HG03521 (cell line): ENCODE data around the gene GPALPP1.
"Not testable (repeated sequence)": the region's sequence is repeated elsewhere in the genome, so short reads cannot be mapped to it uniquely, and the experiment has no call there.

Experiments
- ATAC-seq: cut with Tn5 transposase; IDR thresholded peaks from one replicate; pipeline ENCODE4 v1.9.1; 2021; ENCODE audit warnings: mild to moderate bottlenecking, moderate library complexity; ENCODE audit not compliant: unreplicated experiment

The GPALPP1 gene

GRCh38 chr13:45060062-45060461 lies 70.7 kb downstream of the GPALPP1 start:
- no peak for ATAC-seq

GRCh38 chr13:45063261-45063860 lies 74.0 kb downstream of the GPALPP1 start:
- ATAC-seq, result no peak

GRCh38 chr13:45063889-45064288 lies 74.6 kb downstream of the GPALPP1 start:
- not testable (repeated sequence) for ATAC-seq

GRCh38 chr13:45064889-45065288 lies 75.6 kb downstream of the GPALPP1 start:
- no peak for ATAC-seq

- no peak for ATAC-seq
These were observed 79.0 kb downstream of the GPALPP1 start for GRCh38 chr13:45068036-45069001.

- ATAC-seq, result no peak
These were observed 84.5 kb downstream of the GPALPP1 start for GRCh38 chr13:45073809-45074208.

GRCh38 chr13:45074721-45075120 lies 85.4 kb downstream of the GPALPP1 start:
- ATAC-seq, result no peak

- no peak for ATAC-seq
These were observed 88.7 kb downstream of the GPALPP1 start for GRCh38 chr13:45078003-45078402.
